Prostate gland (tissue), 2 donors: ENCODE measurements around the gene MAGI2.

Experiments
- POLR2A ChIP-seq: fragments of 450-650 bp; IDR thresholded peaks from one replicate; pipeline ENCODE4 v1.6.1; 2016; ENCODE audit warnings: antibody characterized with exemption, mild to moderate bottlenecking
- TF ChIP-seq, protein P1 (sequence below), 4 experiments: fragments of 200-600 bp in 2 of 4; fragments of 450-650 bp in 2 of 4; sonication (generic) in 2 of 4; IDR thresholded peaks; 1 replicate in 3 of 4; 2 replicates in 1 of 4; pipeline ENCODE4 v1.5.1; 2016 to 2019; ENCODE audit warnings: antibody characterized with exemption in 4 of 4, mild to moderate bottlenecking in 2 of 4, moderate library complexity in 2 of 4

DNA sequence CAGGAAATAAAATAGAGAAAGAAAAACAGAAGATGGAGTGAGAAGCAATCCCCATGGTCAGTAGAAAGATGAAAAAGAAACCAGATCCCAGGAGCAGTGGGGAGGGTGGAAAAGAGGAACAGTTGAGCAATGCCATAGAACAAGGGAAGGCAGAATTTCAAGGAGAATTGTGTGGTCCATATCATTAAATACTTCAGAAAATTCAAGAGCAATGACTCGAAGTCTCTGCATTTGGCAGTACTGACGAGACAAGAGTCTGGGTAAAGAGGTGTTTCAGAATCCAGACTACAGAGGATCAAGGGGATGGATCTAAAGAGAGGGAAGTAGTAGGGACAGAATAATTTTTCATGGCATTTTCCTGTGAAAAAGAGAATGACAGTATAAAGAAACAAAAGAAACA lies 1142.3 kb downstream of the MAGI2 start:
- TF ChIP-seq POLR2A, result no peak
- TF ChIP-seq, protein P1, sequence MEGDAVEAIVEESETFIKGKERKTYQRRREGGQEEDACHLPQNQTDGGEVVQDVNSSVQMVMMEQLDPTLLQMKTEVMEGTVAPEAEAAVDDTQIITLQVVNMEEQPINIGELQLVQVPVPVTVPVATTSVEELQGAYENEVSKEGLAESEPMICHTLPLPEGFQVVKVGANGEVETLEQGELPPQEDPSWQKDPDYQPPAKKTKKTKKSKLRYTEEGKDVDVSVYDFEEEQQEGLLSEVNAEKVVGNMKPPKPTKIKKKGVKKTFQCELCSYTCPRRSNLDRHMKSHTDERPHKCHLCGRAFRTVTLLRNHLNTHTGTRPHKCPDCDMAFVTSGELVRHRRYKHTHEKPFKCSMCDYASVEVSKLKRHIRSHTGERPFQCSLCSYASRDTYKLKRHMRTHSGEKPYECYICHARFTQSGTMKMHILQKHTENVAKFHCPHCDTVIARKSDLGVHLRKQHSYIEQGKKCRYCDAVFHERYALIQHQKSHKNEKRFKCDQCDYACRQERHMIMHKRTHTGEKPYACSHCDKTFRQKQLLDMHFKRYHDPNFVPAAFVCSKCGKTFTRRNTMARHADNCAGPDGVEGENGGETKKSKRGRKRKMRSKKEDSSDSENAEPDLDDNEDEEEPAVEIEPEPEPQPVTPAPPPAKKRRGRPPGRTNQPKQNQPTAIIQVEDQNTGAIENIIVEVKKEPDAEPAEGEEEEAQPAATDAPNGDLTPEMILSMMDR (IDR thresholded peaks at IDR 0.05), result no peak
